Ramos (cell line): ENCODE results near the gene SOX8.
"Not testable (repeated sequence)": the region's sequence is repeated elsewhere in the genome, so short reads cannot be mapped to it uniquely, and the experiment has no call there.

Experiments used
- in situ Hi-C: fragments of 300-500 bp; cut with MboI; formaldehyde crosslinking; loops from one replicate; pipeline ENCODE4 v1.14.3; 2022; ENCODE audit warnings: low sequenced_read_pairs; ENCODE audit not compliant: unreplicated experiment

The SOX8 gene

GRCh38 chr16:981695-982144 is at the start of gene SOX8:
Gene SOX8 (plus strand): TSS chr16:981770. CDS start chr16:981923, 153 bp downstream.
- in situ Hi-C loops, result no loop called here

- in situ Hi-C loops, result no loop called here
Measured at GRCh38 chr16:932831-933330, 48.7 kb upstream of the SOX8 start.

GRCh38 chr16:933581-933980 is 48.0 kb upstream of the SOX8 start:
- in situ Hi-C loops, result no loop called here

- in situ Hi-C loops, result no loop called here
Measured at GRCh38 chr16:934178-934577, 47.4 kb upstream of the SOX8 start.

- in situ Hi-C loops, result no loop called here
Measured at GRCh38 chr16:935684-936083, 45.9 kb upstream of the SOX8 start.

DNA sequence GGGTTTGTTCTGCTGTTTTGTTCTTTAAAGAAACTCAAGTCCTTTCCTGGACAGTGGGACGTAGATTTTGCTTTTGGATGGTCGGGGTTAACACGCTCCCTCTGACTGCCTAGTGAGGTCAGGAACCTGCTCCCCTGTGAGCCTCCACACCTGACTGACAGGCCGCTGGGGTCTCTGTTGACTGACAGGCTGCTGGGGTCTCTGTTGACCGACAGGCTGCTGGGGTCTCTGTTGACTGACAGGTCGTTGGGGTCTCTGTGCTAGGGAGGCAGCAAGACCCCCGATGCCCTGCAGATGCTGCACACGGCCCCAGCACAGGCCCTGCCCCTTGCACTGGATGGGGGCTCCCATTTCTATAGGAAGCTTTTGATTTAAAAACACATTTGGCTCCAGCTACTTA is 44.3 kb upstream of the SOX8 start:
- in situ Hi-C loops, result no loop called here

DNA sequence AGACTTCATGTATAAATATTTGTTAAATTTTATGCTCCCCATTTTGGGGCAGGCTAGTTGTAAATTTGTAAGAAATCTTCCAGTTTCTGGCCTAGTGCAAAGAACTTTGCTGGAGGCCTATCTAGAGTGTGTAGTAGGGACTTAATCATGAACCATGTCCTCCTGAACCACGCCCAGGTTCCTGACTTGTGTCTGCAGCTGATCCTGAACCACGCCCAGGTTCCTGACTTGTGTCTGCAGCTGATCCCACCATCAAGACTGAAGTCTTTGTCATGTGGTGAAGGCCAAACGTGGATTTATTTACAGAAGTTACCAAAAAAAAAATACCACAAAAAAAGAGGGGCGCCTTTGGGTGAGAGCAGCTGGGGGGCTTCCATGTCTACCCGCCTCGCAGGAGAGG is 43.8 kb upstream of the SOX8 start:
- in situ Hi-C loops, result no loop called here

DNA sequence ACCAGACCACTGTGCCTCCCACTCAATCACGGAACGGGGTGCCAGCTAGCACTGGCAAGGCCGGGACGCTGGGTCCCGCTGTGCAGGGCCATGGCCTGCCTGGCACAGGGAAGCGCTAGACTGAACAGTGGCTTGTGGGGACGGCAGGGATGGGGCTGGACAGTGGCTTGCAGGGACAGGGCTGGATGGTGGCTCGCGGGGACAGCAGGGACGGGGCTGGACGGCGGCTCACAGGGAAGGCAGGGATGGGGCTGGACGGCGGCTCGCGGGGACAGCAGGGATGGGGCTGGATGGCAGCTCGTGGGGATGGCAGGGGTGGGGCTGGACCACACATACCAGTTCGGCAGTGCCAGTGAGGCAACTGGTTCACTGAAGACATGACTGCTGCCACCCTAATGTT is 43.4 kb upstream of the SOX8 start:
- in situ Hi-C loops, result no loop called here

DNA sequence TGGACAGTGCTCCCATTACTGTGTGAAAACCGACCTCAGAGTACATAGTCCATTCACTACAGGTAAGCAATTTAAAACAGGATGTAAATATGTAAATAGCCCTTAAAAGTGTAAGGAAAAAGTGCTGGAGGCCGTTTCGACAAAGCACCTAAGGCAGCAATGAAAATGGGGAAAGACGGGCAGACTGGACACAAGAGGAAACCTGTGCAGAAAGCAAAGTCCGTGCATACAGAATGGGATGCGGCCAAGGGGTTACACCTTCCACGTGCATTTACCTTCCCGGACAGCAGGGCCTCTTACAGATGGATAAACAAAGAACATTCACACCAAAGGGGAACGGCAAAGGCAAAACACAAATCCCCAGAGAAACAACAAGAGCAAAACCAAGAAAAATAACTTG is 42.8 kb upstream of the SOX8 start:
- in situ Hi-C loops, result no loop called here

- in situ Hi-C loops, result no loop called here
Measured at GRCh38 chr16:939311-939710, 42.3 kb upstream of the SOX8 start.

- in situ Hi-C loops, result no loop called here
Measured at GRCh38 chr16:939941-940340, 41.6 kb upstream of the SOX8 start.

- in situ Hi-C loops, result no loop called here
Measured at GRCh38 chr16:942436-943060, 39.0 kb upstream of the SOX8 start.

DNA sequence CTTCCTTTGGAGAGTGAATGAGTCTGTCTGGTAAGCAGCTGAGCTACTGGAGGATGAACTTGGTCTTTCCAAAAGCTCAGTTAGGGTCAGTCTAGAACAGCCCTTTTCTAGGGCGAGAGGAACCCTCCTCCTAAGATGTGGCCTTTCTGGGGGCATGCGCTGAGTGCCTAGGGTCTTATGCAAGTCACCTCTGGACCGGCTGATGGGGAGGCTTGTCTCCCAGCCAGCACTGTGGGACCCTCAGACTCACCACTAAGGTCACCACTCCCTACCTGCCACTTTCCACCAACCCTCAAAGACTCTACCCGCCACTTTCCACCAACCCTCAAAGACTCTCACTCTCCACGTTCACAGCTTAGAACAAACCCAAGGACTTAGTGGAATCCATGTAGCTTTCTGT is 37.6 kb upstream of the SOX8 start:
- in situ Hi-C loops, result no loop called here

DNA sequence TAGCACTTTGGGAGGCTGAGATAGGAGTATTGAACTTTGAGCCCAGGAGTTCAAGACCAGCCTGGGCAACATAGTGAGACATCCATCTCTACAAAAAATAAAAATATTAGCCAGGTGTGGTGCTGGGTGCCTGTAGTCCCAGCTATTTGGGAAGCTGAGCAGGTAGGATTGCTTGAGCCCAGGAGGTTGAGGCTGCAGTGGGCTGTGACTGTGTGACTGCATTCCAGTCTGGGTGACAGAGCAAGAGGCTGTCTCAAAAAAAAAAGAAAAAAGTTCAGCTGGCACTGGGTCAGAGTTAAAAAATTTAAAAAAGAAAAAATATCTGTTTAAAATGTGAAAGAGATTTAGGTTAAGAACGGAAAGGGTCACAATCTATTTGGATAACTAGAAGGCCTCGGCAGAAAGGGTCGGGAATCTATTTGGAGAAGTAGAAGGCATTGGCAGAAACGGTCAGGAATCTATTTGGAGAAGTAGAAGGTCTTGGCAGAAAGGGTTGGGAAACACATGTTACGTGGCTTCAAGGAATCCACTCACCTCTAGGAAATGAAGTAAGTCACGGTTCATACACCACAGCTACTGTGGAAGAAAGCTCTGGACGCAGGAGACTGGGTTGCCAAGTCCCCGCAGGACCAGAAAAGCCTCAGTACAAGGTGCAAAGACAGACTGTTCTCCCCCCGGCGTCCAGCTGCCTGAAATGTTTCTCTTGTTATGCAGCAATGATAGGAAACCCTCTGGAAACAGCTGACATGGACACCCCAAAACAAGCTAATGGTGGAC is 36.1 kb upstream of the SOX8 start:
- in situ Hi-C loops, result no loop called here

DNA sequence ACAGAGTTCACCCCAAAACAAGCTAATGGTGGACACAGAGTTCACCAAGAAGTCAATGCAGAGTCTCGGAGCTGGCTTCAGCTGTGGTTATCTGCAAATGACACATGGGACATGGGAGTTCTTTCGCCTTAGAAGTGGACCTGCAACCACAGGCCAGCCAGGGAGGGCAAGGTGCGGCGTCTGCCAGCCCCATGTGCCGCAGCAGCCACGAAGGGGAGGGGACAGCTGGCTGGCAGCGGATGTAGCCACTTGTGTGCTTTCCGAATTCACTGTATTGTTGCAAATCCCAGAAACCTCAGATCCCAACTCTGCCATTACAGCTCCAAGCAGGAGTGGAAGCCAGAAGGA is 35.5 kb upstream of the SOX8 start:
- in situ Hi-C loops, result no loop called here

DNA sequence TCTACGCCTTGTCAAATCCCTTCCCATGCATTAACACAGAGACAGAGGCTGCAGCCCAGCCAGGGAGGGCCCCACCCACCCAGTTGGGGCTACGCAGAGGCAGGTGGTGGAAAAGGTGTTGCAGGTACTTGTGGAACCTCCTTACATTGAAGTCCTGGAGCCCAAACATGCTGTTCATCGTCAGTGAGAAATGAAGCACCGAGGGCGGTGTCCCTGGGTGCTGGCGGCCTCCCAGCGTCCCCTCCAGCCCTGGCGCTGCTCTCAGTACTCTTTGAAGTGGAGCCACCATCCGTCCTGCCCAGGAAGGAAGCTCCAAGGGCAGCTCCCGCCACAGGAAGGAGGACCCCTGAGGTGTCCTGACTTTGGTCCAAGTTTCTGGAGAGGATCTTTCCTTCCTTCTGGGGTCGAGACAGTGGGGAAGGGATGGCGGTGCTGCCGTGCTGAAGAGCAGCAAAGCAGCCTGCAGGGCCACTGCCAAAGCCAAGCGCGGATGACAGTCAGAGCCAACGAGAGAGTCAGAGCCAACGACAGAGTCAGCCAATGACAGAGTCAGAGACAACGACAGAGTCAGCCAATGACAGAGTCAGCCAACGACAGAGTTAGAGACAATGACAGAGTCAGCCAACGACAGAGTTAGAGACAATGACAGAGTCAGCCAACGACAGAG is 34.2 kb upstream of the SOX8 start:
- in situ Hi-C loops, result no loop called here

DNA sequence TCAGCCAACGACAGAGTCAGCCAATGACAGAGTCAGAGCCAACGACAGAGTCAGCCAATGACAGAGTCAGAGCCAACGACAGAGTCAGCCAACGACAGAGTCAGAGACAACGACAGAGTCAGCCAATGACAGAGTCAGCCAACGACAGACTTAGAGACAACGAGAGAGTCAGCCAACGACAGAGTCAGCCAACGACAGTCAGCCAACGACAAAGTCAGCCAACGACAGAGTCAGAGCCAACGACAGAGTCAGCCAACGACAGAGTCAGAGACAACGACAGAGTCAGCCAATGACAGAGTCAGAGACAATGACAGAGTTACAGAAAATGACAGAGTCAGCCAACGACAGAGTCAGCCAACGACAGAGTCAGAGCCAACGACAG is 33.7 kb upstream of the SOX8 start:
- in situ Hi-C loops, result not testable (repeated sequence)

- in situ Hi-C loops, result not testable (repeated sequence)
Measured at GRCh38 chr16:948767-949166, 32.8 kb upstream of the SOX8 start.

GRCh38 chr16:950733-951573 is 30.6 kb upstream of the SOX8 start:
- in situ Hi-C loops, result not testable (repeated sequence)

DNA sequence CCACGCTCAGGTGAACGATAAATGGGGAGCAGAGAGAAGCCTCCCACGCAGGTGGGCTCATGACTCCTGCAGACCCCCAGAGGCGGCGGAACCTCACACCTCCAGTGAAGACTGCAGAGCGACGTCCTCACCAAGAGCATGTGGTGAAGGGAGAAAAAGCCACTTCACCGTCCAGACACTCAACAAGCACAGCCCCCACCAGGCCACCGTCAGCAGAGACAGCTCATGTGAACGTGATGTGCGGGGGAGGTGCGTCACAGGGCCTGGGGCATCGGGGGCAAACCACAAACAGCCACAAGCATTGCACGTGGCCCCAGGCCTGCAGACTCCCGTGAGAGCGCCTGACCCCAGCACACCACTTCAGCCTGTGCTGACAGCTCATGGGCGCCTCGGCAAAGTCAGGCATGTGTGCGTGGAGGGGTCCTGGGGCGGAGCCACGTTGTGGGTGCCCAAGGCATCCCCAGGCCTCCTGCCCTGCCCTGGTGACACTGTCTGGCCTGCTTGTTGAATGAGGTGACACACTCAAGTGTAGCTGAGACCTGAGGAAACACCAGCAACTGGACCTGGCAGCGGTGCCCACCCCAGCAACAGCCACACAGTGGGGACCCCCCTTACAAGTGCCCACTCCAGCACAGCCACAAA is 29.8 kb upstream of the SOX8 start:
- in situ Hi-C loops, result no loop called here
